Neural cell (in vitro differentiated cells): ENCODE measurements around the gene ZNF516. TPM values are rescaled to one million over a fixed set of nuclear protein-coding genes. Genes with fewer than 3 reads are reported as not detected.

Experiments
- H2AFZ ChIP-seq: fragments of 200-600, 300-800 bp; sonication (generic), shearing (Covaris generic); 2 replicates; pipeline ENCODE4 v1.6.0; 2014; ENCODE audit warnings: low read depth, mild to moderate bottlenecking, antibody characterized with exemption, low read length, moderate library complexity
- H3F3A ChIP-seq: fragments of 200-600 bp; shearing (Covaris generic); 2 replicates; pipeline ENCODE4 v1.6.1; 2016; ENCODE audit warnings: mild to moderate bottlenecking, moderate library complexity, mixed read lengths, antibody characterized with exemption, low read length; ENCODE audit not compliant: insufficient read depth, poor library complexity, severe bottlenecking
- H3K27ac ChIP-seq: fragments of 200-600, 300-800 bp; sonication (generic), shearing (Covaris generic); 2 replicates; pipeline ENCODE4 v1.5.1; 2014; ENCODE audit warnings: mild to moderate bottlenecking, low read length, moderate library complexity
- H3K27me3 ChIP-seq: fragments of 300-800, 200-600 bp; sonication (generic), shearing (Covaris generic); 2 replicates; pipeline ENCODE4 v1.6.0; 2014; ENCODE audit warnings: mild to moderate bottlenecking, low read depth, low read length, moderate library complexity; ENCODE audit not compliant: insufficient read depth
- H3K36me3 ChIP-seq: fragments of 300-800, 200-600 bp; sonication (generic), shearing (Covaris generic); 2 replicates; pipeline ENCODE4 v1.5.1; 2014; ENCODE audit warnings: mild to moderate bottlenecking, antibody characterized with exemption, low read length, moderate library complexity; ENCODE audit not compliant: insufficient read depth
- H3K4me2 ChIP-seq: fragments of 300-800, 200-600 bp; sonication (generic), shearing (Covaris generic); 2 replicates; pipeline ENCODE4 v1.6.0; 2014; ENCODE audit warnings: mild to moderate bottlenecking, low read length
- H3K4me3 ChIP-seq: fragments of 300-800, 200-600 bp; sonication (generic), shearing (Covaris generic); 2 replicates; pipeline ENCODE4 v1.5.1; 2014; ENCODE audit warnings: mild to moderate bottlenecking, low read length, moderate library complexity
- H3K79me2 ChIP-seq: fragments of 200-600 bp; shearing (Covaris generic); replicated peaks from 2 replicates; pipeline ENCODE4 v1.6.0; 2014; ENCODE audit warnings: mild to moderate bottlenecking, low read length, moderate library complexity; ENCODE audit not compliant: insufficient read depth
- H3K9ac ChIP-seq: fragments of 300-800, 200-600 bp; sonication (generic), shearing (Covaris generic); 2 replicates; pipeline ENCODE4 v1.6.1; 2016; ENCODE audit warnings: mild to moderate bottlenecking, low read length, mixed read lengths
- H3K9me2 ChIP-seq: fragments of 200-600 bp; shearing (Covaris generic); 2 replicates; pipeline ENCODE4 v1.6.1; 2016; ENCODE audit warnings: mild to moderate bottlenecking, low read length, mixed read lengths; ENCODE audit not compliant: insufficient read depth
- H3K9me3 ChIP-seq: fragments of 200-600, 300-800 bp; sonication (generic), shearing (Covaris generic); 2 replicates; pipeline ENCODE4 v1.6.1; 2016; ENCODE audit warnings: mild to moderate bottlenecking, mixed run types, low read length, moderate library complexity, mixed read lengths
- H4K20me1 ChIP-seq: fragments of 200-600 bp; shearing (Covaris generic); 2 replicates; pipeline ENCODE4 v1.6.1; 2016; ENCODE audit warnings: mild to moderate bottlenecking, mixed run types; ENCODE audit not compliant: insufficient read depth
- CTCF ChIP-seq: fragments of 450-650 bp; IDR thresholded peaks from 2 replicates; pipeline ENCODE4 v1.5.1; 2014; ENCODE audit warnings: antibody characterized with exemption, mild to moderate bottlenecking, moderate library complexity; ENCODE audit not compliant: poor library complexity, severe bottlenecking
- EP300 ChIP-seq: fragments of 450-650 bp; conservative IDR thresholded peaks from 2 replicates; pipeline ENCODE4 v1.6.1; 2014; ENCODE audit warnings: antibody characterized with exemption, mild to moderate bottlenecking, moderate library complexity; ENCODE audit not compliant: poor library complexity, severe bottlenecking
- EZH2 ChIP-seq: fragments of 200-600, 300-800 bp; shearing (Covaris generic), sonication (generic); IDR thresholded peaks from 2 replicates; pipeline ENCODE4 v1.6.1; 2014; ENCODE audit warnings: antibody characterized with exemption, low read length, borderline replicate concordance, mild to moderate bottlenecking; ENCODE audit not compliant: insufficient read depth, poor library complexity, severe bottlenecking
- MXI1 ChIP-seq: fragments of 450-650 bp; conservative IDR thresholded peaks from 2 replicates; pipeline ENCODE4 v1.6.1; 2014; ENCODE audit warnings: antibody characterized with exemption, mild to moderate bottlenecking; ENCODE audit not compliant: poor library complexity, severe bottlenecking
- POLR2AphosphoS5 ChIP-seq: IDR thresholded peaks from 2 replicates; pipeline ENCODE4 v1.6.1; 2012
- RAD21 ChIP-seq: fragments of 450-650 bp; conservative IDR thresholded peaks from 2 replicates; pipeline ENCODE4 v1.6.1; 2014; ENCODE audit warnings: antibody characterized with exemption, mild to moderate bottlenecking, moderate library complexity
- REST ChIP-seq: IDR thresholded peaks from 2 replicates; pipeline ENCODE4 v1.6.1; 2012; ENCODE audit warnings: borderline replicate concordance
- SMC3 ChIP-seq: fragments of 450-650 bp; conservative IDR thresholded peaks from 2 replicates; pipeline ENCODE4 v1.6.1; 2014; ENCODE audit warnings: antibody characterized with exemption, mild to moderate bottlenecking, moderate library complexity; ENCODE audit not compliant: poor library complexity
- TAF1 ChIP-seq: IDR thresholded peaks from 2 replicates; pipeline ENCODE4 v1.6.1; 2012; ENCODE audit warnings: low read depth
- polyA plus RNA-seq: library from polyadenylated mRNA; depleted of rRNA; stranded (reverse); fragments of >200 nt; gene quantifications from 2 replicates; pipeline ENCODE4 v1.2.3, GENCODE V29; 2014

The ZNF516 gene
- polyA plus RNA-seq, 1 donor from 2014 or later: 11.5 TPM

- Histone ChIP-seq H3F3A (no peaks in the 10 kb centered on the region), H3K9ac (no peak overlapping the region), H2AFZ (no peak overlapping the region), H3K79me2 (peaks cover 3% of the 10 kb centered on the region), H3K27ac (no peak overlapping the region), H4K20me1 (no peaks in the 10 kb centered on the region), H3K36me3 (no peaks in the 10 kb centered on the region), H3K4me3 (no peak overlapping the region), H3K9me3 (no peaks in the 10 kb centered on the region), H3K27me3 (no peaks in the 10 kb centered on the region), H3K4me2 (no peak overlapping the region), H3K9me2 (no peaks in the 10 kb centered on the region)
- no peak for TF ChIP-seq MXI1
Observed at GRCh38 chr18:76370201-76370600, 124.8 kb downstream of the ZNF516 start.

- Histone ChIP-seq H3F3A (no peaks in the 10 kb centered on the region), H2AFZ (no peak overlapping the region), H3K4me2 (no peak overlapping the region), H3K9ac (no peak overlapping the region), H3K27ac (no peak overlapping the region), H3K9me2 (no peaks in the 10 kb centered on the region), H3K79me2 (peaks cover 3% of the 10 kb centered on the region), H3K9me3 (no peaks in the 10 kb centered on the region), H3K4me3 (no peak overlapping the region), H3K36me3 (no peaks in the 10 kb centered on the region), H4K20me1 (no peaks in the 10 kb centered on the region), H3K27me3 (no peaks in the 10 kb centered on the region)
- TF ChIP-seq CTCF: no peak
- no peak for TF ChIP-seq RAD21
- no peak for TF ChIP-seq POLR2AphosphoS5
- TF ChIP-seq EP300: no peak
- no peak for TF ChIP-seq REST
- no peak for TF ChIP-seq EZH2
- no peak for TF ChIP-seq MXI1
- TF ChIP-seq SMC3: no peak
Observed at GRCh38 chr18:76369791-76370190, 125.3 kb downstream of the ZNF516 start.

- H3K27me3 ChIP-seq: no peaks in the 10 kb centered on the region
- peaks cover 3% of the 10 kb centered on the region for H3K79me2 ChIP-seq
- H3K27ac ChIP-seq: no peak overlapping the region
- H3K4me3 ChIP-seq: no peak overlapping the region
- H4K20me1 ChIP-seq: no peaks in the 10 kb centered on the region
- TF ChIP-seq RAD21 (no peak), REST (no peak), CTCF (no peak), EZH2 (no peak), TAF1 (no peak), MXI1 (no peak), EP300 (no peak), SMC3 (no peak), POLR2AphosphoS5 (no peak)
- no peaks in the 10 kb centered on the region for H3F3A ChIP-seq
- H3K4me2 ChIP-seq: no peak overlapping the region
- no peaks in the 10 kb centered on the region for H3K9me2 ChIP-seq
- H3K9ac ChIP-seq: no peak overlapping the region
- H2AFZ ChIP-seq: no peak overlapping the region
- no peaks in the 10 kb centered on the region for H3K9me3 ChIP-seq
- no peaks in the 10 kb centered on the region for H3K36me3 ChIP-seq
Observed at GRCh38 chr18:76368976-76369375, 126.1 kb downstream of the ZNF516 start.
